MM.1S (cell line): Measurements from ENCODE around the gene FAM114A2.

Experiments
- CTCF ChIP-seq: fragments of 300-600 bp; sonication (generic); IDR thresholded peaks from 2 replicates; pipeline ENCODE4 v1.5.1; 2016; ENCODE audit warnings: antibody characterized with exemption, low read length, mixed read lengths
- EZH2phosphoT487 ChIP-seq: fragments of 300-600 bp; sonication (generic); IDR thresholded peaks from 2 replicates; pipeline ENCODE4 v1.6.1; 2018; ENCODE audit warnings: antibody characterized with exemption, low read length

GRCh38 chr5:154077696-154078095 is 39.0 kb upstream of the FAM114A2 start:
- TF ChIP-seq CTCF (no peak), EZH2phosphoT487 (no peak)
